Skeletal muscle satellite cell (primary cell): ENCODE results near the gene LRP6.
"Not testable (repeated sequence)": the region's sequence is repeated elsewhere in the genome, so short reads cannot be mapped to it uniquely, and the experiment has no call there.

ENCODE experiments used
- H3K27me3 ChIP-seq: 2 replicates; pipeline ENCODE4 v1.7.0; 2013; ENCODE audit warnings: low read length; ENCODE audit not compliant: control insufficient read depth, insufficient read depth
- H3K36me3 ChIP-seq: 2 replicates; pipeline ENCODE4 v1.7.0; 2013; ENCODE audit warnings: mild to moderate bottlenecking, control low read depth, low read length; ENCODE audit not compliant: insufficient read depth
- H3K4me1 ChIP-seq: 2 replicates; pipeline ENCODE4 v1.7.0; 2013; ENCODE audit warnings: low read length; ENCODE audit not compliant: control insufficient read depth, insufficient read depth
- H3K4me2 ChIP-seq: 2 replicates; pipeline ENCODE4 v1.7.0; 2013; ENCODE audit warnings: mild to moderate bottlenecking, low read length
- H3K4me3 ChIP-seq: 2 replicates; pipeline ENCODE4 v1.7.0; 2013; ENCODE audit warnings: low read length
- H3K9ac ChIP-seq: 2 replicates; pipeline ENCODE4 v1.7.0; 2013; ENCODE audit warnings: mild to moderate bottlenecking, low read depth, low read length, moderate library complexity
- H3K9me3 ChIP-seq: replicated peaks from 2 replicates; pipeline ENCODE4 v1.7.0; 2013; ENCODE audit warnings: mild to moderate bottlenecking, control low read depth, low read length

LRP6 gene

DNA sequence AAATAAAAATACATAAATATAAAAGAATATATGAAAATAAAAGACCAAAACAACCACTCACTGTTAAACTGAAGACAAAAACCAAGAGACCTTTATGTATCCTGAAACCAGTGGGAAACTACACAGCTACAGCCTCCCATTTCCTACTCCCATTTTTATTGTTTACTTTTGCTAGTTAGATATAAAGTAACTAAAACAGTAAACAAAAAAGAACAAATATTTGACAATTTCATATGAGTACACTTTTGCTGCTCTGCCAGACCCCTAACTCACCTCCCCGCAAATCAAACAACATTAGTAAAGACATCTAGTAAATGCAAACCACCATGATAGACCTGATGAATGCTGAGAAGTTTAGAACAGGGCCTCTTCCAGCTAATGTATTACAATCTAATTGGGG is 99.0 kb downstream of the LRP6 start:
- H3K9ac ChIP-seq: no peak overlapping the region
- H3K36me3 ChIP-seq: peaks cover 10% of the 10 kb centered on the region
- no peaks in the 10 kb centered on the region for H3K9me3 ChIP-seq
- H3K27me3 ChIP-seq: no peaks in the 10 kb centered on the region
- H3K4me1 ChIP-seq: peaks cover 8% of the 10 kb centered on the region
- H3K4me2 ChIP-seq: no peak overlapping the region
- H3K4me3 ChIP-seq: no peak overlapping the region

DNA sequence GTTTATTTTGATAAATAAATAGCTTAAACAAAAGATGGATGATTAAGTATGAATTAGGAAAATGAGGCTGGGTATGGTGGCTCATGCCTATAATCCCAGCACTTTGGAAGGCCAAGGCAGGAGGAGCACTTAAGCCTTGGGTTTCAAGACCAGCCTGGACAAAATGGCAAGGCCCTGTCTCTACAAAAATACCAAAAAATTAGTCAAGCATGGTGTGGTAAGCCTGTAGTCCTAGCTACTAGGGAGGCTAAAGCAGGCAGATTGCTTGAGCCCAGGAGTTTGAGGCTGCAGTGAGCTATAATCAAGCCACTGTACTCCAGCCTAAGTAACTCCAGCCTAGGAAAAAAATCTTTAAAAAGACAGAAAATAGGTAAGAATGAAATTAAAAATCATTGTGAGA is 100.1 kb downstream of the LRP6 start:
- Histone ChIP-seq H3K4me3 (no peak overlapping the region), H3K4me2 (no peak overlapping the region), H3K9me3 (no peaks in the 10 kb centered on the region), H3K36me3 (peaks cover 12% of the 10 kb centered on the region), H3K27me3 (no peaks in the 10 kb centered on the region), H3K9ac (no peak overlapping the region), H3K4me1 (no peaks in the 10 kb centered on the region)

DNA sequence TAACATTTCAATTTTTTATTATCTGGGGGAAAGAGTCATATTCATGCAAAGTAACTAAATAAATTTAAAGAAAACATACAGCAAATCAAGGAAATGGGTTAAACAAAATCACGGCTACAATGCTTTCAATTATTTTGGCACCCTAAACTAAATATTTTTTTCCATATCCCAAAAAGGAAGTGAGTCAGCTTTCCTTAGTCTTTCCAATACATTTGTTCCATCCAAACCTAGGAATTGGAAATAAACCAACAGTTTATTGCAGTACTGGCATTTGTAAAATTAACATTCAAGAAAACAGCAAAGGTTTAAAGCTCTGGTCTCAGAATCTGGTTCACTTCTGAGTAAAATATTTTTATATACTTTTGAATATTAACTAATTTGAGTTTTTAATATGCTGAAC is 106.9 kb downstream of the LRP6 start:
- Histone ChIP-seq H3K9ac (no peak overlapping the region), H3K4me1 (peaks cover 11% of the 10 kb centered on the region), H3K4me3 (no peak overlapping the region), H3K9me3 (no peaks in the 10 kb centered on the region), H3K36me3 (peaks cover 21% of the 10 kb centered on the region), H3K4me2 (no peak overlapping the region), H3K27me3 (no peaks in the 10 kb centered on the region)

- Histone ChIP-seq H3K36me3 (peaks cover 19% of the 10 kb centered on the region), H3K9me3 (no peaks in the 10 kb centered on the region), H3K9ac (no peak overlapping the region), H3K27me3 (no peaks in the 10 kb centered on the region), H3K4me1 (peaks cover 11% of the 10 kb centered on the region), H3K4me3 (no peak overlapping the region), H3K4me2 (no peak overlapping the region)
Observed at GRCh38 chr12:12158858-12159257, 108.0 kb downstream of the LRP6 start.

- Histone ChIP-seq H3K27me3 (no peaks in the 10 kb centered on the region), H3K4me2 (no peak overlapping the region), H3K9me3 (no peaks in the 10 kb centered on the region), H3K36me3 (peaks cover 11% of the 10 kb centered on the region), H3K4me3 (no peak overlapping the region), H3K9ac (no peak overlapping the region), H3K4me1 (peaks cover 11% of the 10 kb centered on the region)
Observed at GRCh38 chr12:12157424-12157823, 109.4 kb downstream of the LRP6 start.

DNA sequence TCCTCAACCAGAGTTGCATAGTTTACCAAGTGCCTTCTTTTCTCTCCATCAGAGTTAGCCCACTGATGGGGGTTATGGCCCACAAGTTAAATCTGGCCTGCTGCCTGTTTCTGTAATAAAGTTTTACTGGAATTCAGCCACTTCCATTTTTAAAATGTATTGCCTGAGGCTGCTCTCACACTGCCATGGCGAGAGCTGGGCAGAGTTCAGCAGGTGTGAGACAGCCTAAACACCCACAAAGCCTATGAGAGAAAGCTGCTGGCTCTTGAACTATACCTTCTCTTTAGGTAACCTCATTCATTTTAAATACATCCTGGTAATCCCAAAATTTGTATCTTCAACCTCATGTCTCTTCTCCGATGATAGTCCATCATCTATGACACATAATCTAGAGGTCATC is 110.0 kb downstream of the LRP6 start:
- Histone ChIP-seq H3K36me3 (peaks cover 9% of the 10 kb centered on the region), H3K4me1 (peaks cover 11% of the 10 kb centered on the region), H3K4me3 (no peak overlapping the region), H3K4me2 (no peak overlapping the region), H3K9ac (no peak overlapping the region), H3K9me3 (no peaks in the 10 kb centered on the region), H3K27me3 (no peaks in the 10 kb centered on the region)

DNA sequence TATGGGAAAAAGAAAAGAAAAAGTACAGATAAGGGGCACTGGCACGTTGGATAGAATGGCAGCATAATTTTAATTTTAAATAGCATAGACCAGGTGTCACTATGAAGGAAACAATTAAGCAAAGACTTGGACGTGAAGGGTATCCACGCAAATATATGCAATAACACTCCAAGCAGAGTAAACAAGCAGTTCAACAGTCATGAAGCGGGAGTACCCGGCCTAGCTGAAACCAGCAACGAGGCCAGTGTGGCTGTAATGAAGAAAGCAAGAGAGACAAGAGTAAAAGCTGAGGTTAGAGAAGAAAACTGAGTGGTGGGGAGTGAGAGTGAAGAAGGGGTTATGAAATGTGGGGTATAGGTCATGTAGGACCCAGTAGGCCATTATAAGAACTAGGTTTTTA is 110.7 kb downstream of the LRP6 start:
- Histone ChIP-seq H3K9me3 (no peaks in the 10 kb centered on the region), H3K4me1 (peaks cover 11% of the 10 kb centered on the region), H3K4me3 (no peak overlapping the region), H3K4me2 (no peak overlapping the region), H3K9ac (no peak overlapping the region), H3K36me3 (peaks cover 9% of the 10 kb centered on the region), H3K27me3 (no peaks in the 10 kb centered on the region)

DNA sequence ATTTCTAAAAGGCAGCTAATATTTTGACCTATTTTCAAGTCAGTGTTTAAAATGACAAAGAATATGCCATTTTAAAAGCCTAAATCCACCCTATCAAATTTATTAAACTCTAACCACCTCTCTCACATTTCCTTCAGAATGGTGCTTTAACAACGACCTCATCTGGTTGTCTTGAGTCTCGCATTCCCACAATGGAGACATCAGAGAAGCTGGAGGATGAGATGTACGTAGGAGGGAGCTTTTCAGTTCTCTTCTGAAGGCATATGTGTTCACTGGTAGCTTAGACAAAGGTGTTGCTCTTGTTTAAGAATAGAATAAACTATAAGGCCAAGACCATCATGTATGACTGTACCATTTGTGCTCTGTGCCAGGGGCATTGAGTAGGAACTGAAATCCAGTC is 113.2 kb downstream of the LRP6 start:
- Histone ChIP-seq H3K4me2 (no peak overlapping the region), H3K27me3 (no peaks in the 10 kb centered on the region), H3K4me1 (no peaks in the 10 kb centered on the region), H3K9me3 (no peaks in the 10 kb centered on the region), H3K9ac (no peak overlapping the region), H3K36me3 (peaks cover 19% of the 10 kb centered on the region), H3K4me3 (no peak overlapping the region)

- H3K36me3 ChIP-seq: peaks cover 22% of the 10 kb centered on the region
Observed at GRCh38 chr12:12147111-12147510, 119.7 kb downstream of the LRP6 start.

GRCh38 chr12:12144531-12144930 is 122.3 kb downstream of the LRP6 start:
- peaks cover 15% of the 10 kb centered on the region for H3K36me3 ChIP-seq
- H3K4me2 ChIP-seq, H3K4me3 ChIP-seq: not testable (repeated sequence)

More at GRCh38 chr12:12147111-12147510, 119.7 kb downstream of the LRP6 start:
- H3K9ac ChIP-seq: no peak overlapping the region
- H3K4me3 ChIP-seq: no peak overlapping the region
- H3K4me2 ChIP-seq: no peak overlapping the region
- H3K4me1 ChIP-seq: no peaks in the 10 kb centered on the region
- no peaks in the 10 kb centered on the region for H3K9me3 ChIP-seq
- H3K27me3 ChIP-seq: no peaks in the 10 kb centered on the region

GRCh38 chr12:12141000-12141399 is 125.8 kb downstream of the LRP6 start:
- H3K9ac ChIP-seq: no peak overlapping the region
- H3K4me3 ChIP-seq: no peak overlapping the region
- H3K27me3 ChIP-seq: no peaks in the 10 kb centered on the region
- no peaks in the 10 kb centered on the region for H3K36me3 ChIP-seq
- no peaks in the 10 kb centered on the region for H3K4me1 ChIP-seq
- no peak overlapping the region for H3K4me2 ChIP-seq
- H3K9me3 ChIP-seq: no peaks in the 10 kb centered on the region

More at GRCh38 chr12:12144531-12144930, 122.3 kb downstream of the LRP6 start:
- not testable (repeated sequence) for H3K9ac ChIP-seq, H3K4me1 ChIP-seq, H3K9me3 ChIP-seq, H3K27me3 ChIP-seq

DNA sequence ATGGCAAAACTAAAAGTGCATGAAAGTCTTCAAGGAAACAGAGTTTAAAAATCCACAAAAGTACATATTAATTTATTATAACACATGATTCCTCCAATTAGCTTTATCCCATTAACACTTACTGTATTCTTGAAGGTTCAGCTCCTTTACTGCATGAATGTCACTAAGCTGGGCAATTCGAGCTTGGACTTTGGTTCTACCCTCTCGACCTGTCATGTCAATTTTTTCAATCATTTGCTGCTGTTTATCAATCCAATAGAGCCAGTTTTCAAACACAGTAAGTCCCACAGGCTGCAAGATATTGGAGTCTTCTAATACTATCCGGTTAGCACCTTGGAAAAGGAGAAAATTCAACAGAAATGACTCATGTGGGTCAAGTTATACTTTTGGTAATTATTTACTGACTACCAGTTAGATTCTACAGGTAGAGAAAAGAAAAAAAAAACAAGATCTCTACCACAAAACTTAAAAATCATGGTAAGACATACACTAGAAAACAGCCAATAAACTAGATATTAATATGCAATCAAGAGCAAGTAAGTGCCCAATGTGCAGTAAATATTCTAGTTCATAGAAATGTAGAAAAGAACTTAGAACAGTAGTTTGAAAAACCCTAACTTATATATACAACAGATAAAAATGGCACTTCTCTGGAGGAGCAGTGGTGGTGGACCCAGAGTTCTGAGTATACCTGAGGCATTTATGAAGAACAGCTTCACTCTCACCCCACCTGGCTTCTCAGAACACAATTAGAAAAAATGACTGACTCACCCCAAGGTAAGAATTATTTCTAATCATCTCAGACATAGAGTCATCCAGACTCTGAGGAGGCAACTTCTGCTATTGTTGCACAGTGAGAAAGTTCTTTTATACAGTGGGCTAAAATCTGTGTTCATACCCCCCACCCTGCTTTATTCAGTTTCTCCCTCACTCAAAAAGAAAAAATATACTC is 128.4 kb downstream of the LRP6 start:
- H3K4me3 ChIP-seq: no peak overlapping the region
- no peaks in the 10 kb centered on the region for H3K27me3 ChIP-seq
- no peak overlapping the region for H3K9ac ChIP-seq
- no peaks in the 10 kb centered on the region for H3K9me3 ChIP-seq
- H3K4me1 ChIP-seq: no peaks in the 10 kb centered on the region
- H3K4me2 ChIP-seq: no peak overlapping the region
- peaks cover 4% of the 10 kb centered on the region for H3K36me3 ChIP-seq
